MM.1S (cell line): Measurements from ENCODE around the gene OVCA2.

Experiments used
- EZH2phosphoT487 ChIP-seq: fragments of 300-600 bp; sonication (generic); IDR thresholded peaks from 2 replicates; pipeline ENCODE4 v1.6.1; 2018; ENCODE audit warnings: antibody characterized with exemption, low read length
- TF ChIP-seq, protein P1 (sequence below): fragments of 300-600 bp; sonication (generic); IDR thresholded peaks from 2 replicates; pipeline ENCODE4 v1.5.1; 2016; ENCODE audit warnings: antibody characterized with exemption, low read length, mixed read lengths

DNA sequence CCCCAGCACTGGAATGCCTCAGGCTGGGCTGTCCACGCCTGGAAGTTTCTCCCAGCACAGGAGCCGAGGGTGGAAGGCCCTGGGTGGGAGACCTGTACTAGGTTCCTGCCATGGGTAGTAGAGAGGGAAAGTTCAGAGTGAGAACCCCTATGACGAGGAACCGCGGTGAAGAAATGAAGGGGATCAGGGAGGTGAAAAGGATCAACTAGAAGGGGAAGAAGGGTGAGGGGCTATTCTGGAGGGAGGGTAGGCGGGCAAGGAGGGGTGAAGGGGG, 18.5 kb downstream of the OVCA2 start:
- TF ChIP-seq, protein P1, sequence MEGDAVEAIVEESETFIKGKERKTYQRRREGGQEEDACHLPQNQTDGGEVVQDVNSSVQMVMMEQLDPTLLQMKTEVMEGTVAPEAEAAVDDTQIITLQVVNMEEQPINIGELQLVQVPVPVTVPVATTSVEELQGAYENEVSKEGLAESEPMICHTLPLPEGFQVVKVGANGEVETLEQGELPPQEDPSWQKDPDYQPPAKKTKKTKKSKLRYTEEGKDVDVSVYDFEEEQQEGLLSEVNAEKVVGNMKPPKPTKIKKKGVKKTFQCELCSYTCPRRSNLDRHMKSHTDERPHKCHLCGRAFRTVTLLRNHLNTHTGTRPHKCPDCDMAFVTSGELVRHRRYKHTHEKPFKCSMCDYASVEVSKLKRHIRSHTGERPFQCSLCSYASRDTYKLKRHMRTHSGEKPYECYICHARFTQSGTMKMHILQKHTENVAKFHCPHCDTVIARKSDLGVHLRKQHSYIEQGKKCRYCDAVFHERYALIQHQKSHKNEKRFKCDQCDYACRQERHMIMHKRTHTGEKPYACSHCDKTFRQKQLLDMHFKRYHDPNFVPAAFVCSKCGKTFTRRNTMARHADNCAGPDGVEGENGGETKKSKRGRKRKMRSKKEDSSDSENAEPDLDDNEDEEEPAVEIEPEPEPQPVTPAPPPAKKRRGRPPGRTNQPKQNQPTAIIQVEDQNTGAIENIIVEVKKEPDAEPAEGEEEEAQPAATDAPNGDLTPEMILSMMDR, result no peak
- no peak for TF ChIP-seq EZH2phosphoT487
